ENCODE data around the gene FXYD5.
"Not testable (repeated sequence)": the region's sequence is repeated elsewhere in the genome, so short reads cannot be mapped to it uniquely, and the experiment has no call there.

The FXYD5 gene

GRCh38 chr19:35140207-35140961 lies 14.2 kb upstream of the FXYD5 start:
- no peak for DNase-seq

GRCh38 chr19:35140962-35141836 lies 13.3 kb upstream of the FXYD5 start:
- DNase-seq, result peak; percentile 98 to 99

GRCh38 chr19:35141837-35142605 lies 12.5 kb upstream of the FXYD5 start:
- peak in 1 of 2 experiments; percentile 30 for DNase-seq

GRCh38 chr19:35142606-35143230 lies 11.8 kb upstream of the FXYD5 start:
- DNase-seq, result peak; percentile 78 to 79

- no peak for DNase-seq
Measured at GRCh38 chr19:35143231-35143715, 11.3 kb upstream of the FXYD5 start, which contains the start of gene FXYD7. Gene FXYD7, plus strand, starts transcription at chr19:35143255. Its CDS starts 79 bp downstream, at chr19:35143334.

GRCh38 chr19:35143818-35144217 lies 10.7 kb upstream of the FXYD5 start:
- DNase-seq, result no peak

- no peak for DNase-seq
Measured at GRCh38 chr19:35144259-35144599, 10.3 kb upstream of the FXYD5 start.

GRCh38 chr19:35144600-35145436 lies 9.7 kb upstream of the FXYD5 start:
- DNase-seq, result no peak

- DNase-seq, result no peak
Measured at GRCh38 chr19:35146746-35147459, 7.6 kb upstream of the FXYD5 start.

GRCh38 chr19:35149463-35149862 lies 5.1 kb upstream of the FXYD5 start:
- no peak for DNase-seq

GRCh38 chr19:35150445-35150844 lies 4.1 kb upstream of the FXYD5 start:
- DNase-seq, result no peak

- DNase-seq, result no peak
Measured at GRCh38 chr19:35151273-35152065, 3.1 kb upstream of the FXYD5 start.

GRCh38 chr19:35153129-35153522 lies 1.4 kb upstream of the FXYD5 start:
- not testable (repeated sequence) for DNase-seq

GRCh38 chr19:35153701-35154524 lies 622 bp upstream of the FXYD5 start:
- DNase-seq, result peak; percentile 88

- peak; percentile 57 to 67 for DNase-seq
Measured at GRCh38 chr19:35155441-35155840, 906 bp downstream of the FXYD5 start.

GRCh38 chr19:35155981-35156672 lies 1.6 kb downstream of the FXYD5 start:
- DNase-seq, result no peak

GRCh38 chr19:35156673-35157014 lies 2.1 kb downstream of the FXYD5 start:
- no peak for DNase-seq

GRCh38 chr19:35157431-35157830 lies 2.9 kb downstream of the FXYD5 start:
- no peak for DNase-seq

- DNase-seq, result no peak
Measured at GRCh38 chr19:35159606-35160005, 5.1 kb downstream of the FXYD5 start.
